DMS153 treated with DMSO at 0.1 percent for 48 hours (cell line): Measurements from ENCODE around the gene SLC24A4.
"Not testable (repeated sequence)": the region's sequence is repeated elsewhere in the genome, so short reads cannot be mapped to it uniquely, and the experiment has no call there.

ENCODE experiments used
- DNase-seq: peaks from one replicate; lab custom pipeline; 2025; ENCODE audit not compliant: unreplicated experiment; lab: John Stamatoyannopoulos, UW

Gene SLC24A4

DNA sequence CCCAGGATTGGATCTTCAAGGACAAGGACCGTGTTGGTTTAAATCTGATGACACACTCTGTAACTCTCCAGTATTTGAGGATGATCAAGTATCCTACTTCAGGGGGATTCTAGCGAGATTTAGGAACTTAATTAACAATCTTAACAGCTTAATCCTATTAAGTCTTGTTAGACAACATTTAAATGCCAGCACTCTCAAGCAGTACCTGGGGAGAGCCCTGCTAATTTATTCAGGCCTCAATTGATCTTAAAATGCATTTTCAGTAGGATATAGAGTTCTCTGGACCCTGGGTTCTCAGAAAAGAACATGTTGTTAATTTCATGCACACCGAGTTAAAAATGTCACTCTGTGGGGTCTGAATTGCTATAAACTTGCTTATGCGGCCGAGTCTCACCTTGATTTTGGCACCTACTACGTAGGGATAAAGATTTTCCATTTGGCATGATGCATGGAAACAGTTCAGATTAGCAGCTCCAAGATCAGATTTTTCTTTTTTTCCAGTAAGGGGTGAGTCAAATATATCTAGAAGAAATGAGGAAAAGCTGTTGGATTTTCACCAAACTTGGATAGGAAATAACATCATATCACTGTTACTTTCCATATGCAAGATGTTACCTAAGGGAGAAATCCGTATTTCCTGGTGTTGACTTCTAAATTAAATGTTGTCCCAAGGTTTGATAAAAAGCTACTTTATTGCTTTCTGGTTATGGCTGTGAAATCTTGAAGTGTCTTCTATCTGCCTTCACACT is 76.1 kb downstream of the SLC24A4 start:
- DNase-seq, result no peak

DNA sequence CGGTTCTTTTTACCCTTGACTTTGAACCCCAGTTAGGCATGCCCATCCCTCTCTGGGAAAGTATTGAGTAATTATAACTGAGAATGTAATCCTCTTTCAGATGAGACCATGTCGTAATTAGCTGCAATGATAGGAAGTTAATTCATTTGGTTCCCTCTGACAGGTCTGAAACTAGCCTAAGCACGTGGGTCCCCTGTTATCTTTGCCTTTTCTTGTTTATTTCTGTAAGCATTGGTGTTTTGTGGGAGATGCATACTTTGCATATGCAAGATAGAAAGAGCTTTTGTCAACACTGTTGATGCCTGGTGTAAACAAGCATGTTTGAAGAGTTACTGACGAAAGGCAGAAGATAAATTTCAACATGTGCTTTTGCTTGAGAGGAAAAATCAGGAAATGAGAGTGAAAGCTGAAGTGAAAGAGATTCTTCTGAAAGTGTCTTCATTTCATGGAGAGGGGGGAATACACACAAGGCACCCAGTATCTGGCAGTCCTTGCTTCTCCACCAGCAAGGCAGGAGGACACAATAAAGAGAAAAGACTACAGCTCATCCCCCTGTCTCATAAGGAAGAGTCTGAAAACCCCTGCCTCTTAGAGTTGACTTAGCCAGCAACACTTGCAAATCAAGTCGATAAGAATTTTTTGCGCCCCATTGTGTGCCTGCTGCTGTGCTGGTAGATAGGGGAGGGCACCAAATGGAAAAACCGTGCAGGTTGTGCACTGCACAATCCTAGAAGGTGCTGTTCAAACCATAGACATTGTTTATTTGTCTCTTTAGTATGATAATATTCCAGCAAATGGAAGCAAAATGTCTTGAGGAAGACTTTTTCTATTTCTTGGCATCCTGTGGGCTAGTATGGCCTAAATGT is 77.8 kb downstream of the SLC24A4 start:
- DNase-seq, result no peak

DNA sequence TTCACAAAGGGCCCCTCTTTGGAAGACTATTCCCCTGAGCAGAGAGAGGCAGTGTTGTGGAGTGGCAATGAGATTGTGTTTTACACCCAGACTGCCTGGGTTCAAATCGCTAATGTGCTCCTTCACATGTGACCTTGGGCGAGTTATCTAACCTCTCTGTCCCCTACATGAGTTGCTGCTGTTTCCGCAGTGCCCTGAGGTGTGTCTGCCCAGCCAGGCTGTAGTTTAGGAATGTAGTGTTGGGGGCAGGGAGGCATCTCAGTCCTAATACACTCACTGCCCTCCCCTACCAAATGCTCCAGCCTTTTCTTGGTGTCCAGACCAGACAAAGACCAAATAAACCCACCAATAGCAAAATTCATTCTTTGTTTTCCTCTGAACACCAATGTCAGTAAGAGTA is 78.6 kb downstream of the SLC24A4 start:
- no peak for DNase-seq

DNA sequence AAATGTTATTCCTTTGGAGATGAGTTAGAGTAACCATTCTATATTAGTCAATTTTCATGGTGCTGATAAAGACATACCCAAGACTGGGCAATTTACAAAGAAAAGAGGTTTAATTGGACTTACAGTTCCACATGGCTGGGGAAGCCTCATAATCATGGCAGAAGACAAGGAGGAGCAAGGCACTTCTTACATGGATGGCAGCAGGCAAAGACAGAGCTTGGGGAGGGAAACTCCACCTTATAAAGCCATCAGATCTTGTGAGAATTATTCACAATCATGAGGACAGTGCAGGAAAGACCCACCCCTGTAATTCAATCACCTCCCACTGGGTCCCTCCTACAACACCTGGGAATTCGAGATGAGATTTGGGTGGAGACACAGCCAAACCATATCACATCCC is 79.5 kb downstream of the SLC24A4 start:
- not testable (repeated sequence) for DNase-seq

DNA sequence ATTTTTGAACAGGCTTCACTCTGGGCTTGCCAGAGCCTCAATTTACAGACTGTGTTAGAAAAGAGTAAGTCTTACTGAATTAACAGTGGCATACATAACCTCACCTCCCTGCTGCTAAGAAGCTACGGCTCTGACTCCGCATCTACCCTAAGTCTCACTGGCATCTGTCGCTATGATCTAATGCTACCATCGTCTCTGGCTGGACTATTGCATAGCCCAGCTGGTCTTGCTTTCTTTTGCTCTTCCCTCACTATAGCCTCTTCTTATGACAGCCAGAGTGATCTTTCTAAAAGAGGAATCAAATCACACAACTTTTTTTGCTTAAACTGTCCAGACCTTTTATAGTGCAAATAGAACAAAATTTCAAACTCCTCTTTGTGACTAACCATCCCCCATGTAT is 81.1 kb downstream of the SLC24A4 start:
- DNase-seq, result no peak

DNA sequence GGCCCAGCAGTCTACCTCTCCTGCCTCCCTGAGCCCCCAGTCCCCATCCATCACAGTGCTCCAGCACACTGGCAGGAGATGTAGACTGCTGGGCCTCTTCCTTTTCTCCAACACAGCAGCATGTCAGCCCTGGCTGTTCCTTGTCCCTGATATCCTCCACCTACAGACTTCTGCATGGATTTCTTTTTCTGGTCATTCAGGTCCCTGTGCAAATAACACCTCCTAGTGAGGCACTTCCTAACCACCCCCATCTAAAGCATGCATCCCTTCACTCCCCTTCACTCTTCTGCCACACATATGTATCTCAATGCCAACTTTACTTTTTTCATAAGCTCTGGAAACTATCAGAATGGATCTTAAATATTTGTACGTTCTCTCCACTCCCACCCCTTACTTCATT is 81.5 kb downstream of the SLC24A4 start:
- DNase-seq, result no peak

DNA sequence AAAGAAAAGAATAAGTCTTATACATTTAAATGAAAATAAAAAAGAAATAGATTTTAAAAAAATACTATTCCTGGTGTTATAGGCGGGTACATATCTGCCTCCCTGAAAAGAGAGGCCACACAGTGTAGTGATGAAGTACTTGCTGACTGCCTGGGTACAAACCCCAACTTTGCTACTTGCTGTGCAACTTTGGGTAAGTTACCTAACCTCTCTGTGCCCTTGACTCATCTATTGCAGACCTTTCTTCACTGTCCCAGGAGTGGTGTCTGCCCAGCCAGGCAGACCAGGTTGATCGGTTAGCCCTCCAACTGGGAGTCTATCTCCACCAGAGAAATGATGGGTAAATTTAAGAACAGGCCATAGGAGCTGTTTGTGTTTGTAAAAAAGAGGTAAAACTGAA is 82.0 kb downstream of the SLC24A4 start:
- DNase-seq, result no peak

DNA sequence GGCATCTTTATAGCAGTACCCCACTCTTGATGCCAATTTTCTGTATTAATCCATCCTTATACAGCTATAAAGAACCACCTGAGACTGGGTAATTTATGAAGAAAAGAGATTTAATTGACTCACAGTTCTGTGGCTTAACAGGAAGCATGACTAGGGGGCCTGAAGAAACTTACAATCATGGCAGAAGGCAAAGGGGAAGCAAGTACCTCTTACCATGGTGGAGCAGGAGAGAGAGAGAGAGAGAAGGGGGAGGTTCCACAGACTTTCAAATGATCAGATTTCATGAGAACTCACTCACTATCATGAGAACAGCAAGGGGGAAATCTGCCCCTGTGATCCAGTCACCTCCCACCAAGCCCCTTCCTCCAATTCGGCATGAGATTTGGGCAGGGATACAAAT is 84.4 kb downstream of the SLC24A4 start:
- DNase-seq, result no peak

DNA sequence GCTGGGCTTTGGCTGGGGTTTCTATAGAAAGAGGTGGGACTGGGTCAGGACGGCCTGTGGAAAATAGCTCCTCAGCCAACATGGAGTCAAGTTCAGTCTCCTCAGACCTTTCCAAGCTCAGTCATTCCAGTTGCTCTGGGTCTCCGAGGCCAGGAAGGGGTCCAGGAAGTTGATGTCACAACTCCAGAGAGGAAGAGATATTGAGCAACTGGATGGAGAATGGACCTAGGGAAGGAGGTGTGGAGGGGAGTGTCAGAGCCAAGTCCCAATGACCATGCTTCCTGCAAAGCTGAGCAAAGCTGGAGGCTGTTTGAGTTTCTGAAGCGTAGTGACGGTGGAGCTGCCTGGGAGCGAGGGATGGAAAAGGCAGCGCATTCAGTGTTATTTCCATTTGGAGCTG is 86.1 kb downstream of the SLC24A4 start:
- DNase-seq, result no peak

DNA sequence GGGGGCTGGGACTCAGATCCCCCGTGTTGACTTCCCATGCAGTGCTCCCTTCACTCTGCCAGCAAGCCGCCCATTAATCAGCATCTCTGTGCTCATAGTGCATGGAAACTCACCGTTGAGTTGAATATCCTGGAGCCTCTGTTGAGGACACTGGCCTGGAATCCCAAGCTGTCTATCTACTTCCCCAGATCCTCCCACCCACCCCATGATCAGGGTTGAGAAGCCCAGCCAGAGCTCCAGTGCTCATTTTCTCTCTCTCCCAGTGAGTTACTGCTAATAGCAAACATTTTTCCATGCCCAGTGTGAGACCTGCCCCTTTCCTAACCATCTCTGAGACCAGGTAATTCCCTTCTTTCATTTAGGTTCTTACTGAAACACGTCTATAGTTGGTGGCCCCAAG is 88.2 kb downstream of the SLC24A4 start:
- DNase-seq, result no peak

DNA sequence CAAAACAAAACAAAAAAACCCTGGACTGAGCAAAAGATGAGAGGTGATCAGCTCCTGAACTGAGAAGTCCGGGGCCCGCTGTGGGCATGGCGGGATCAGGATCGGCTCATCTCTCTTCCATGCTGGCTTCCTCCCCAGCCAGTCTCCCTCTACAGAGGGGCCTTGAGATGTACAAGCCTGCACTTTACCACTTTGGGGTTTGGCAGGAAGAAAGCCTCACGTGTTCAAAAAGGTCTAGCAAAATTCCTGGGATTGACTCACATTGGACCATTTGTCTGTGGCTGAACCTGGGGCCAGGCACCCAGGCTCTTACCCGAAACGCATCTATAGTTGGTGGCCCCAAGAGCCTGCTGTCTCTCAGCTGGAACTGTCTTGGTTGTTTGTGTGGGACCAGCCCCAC is 89.0 kb downstream of the SLC24A4 start:
- no peak for DNase-seq

DNA sequence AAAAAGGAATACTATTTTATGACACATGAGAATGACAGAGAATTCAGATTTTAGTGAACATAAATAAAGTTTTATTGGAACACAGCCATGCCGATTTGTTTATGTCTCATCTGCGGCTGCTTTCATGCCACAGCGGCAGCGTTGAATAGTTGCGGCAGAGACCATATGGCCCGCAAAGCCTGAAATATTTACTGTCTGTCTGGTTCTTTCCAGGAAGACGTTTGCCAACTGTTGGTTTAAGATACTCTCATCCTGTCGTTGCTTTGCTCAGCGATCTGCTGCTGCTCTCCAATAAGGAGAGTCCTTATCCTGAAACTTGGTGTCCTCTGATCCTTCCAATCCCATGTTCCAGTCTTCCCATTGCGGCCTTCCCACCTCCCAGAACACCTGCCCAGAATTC is 89.9 kb downstream of the SLC24A4 start:
- DNase-seq, result no peak

DNA sequence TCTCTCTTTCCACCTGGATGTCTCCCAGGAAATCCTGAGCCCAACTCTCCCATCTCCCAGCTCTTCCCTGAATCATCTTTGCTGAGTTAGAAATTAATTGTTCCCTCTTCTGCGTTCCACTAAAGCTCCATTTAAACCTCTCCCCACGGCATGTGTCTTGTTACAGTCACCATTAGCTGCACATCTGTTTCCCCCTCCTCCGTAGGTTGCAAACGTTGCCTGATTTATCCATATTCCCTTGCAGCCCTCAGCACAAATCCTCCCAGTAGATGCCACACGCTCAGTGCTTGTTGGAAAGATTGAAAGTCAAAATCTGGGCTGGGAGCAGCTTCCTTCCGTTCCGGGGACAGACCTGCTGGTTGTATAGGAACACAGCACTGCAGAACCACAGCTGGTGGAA is 90.4 kb downstream of the SLC24A4 start:
- no peak for DNase-seq

DNA sequence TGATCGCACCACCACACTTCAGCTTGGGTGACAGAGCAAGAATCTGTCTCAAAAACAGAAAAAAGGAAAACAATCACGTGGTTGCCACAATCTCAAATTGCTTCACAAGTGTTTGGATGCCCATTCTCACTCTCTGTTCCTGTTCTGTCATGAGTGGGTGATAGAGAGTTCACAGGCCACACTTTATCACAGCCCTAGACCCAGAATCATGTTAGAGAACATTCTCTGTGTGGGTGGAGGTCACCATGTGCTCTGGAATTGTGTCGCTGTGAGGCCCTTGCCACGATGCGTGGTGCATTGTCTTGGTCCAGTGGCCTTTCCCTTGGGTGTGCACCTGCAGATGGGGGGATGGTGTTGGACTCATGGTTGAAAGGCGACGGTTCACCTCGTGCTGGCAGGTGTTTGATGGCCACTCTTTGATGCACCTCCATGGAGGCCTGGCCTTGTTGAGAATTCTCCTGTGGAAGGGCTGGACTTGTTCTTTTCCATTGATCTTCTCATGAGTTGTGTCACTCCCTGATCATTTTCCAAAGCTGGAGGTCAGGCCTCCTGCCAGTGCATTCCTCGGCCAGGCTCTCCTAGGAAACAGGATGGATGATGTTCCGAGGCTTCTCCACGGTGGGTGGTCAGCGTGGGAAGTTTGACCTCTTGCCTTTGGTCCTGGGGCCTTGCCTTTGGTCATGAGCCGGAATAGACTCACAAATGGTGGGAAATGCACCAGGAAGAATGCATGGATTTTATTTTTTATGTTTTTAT is 91.9 kb downstream of the SLC24A4 start:
- no peak for DNase-seq

DNA sequence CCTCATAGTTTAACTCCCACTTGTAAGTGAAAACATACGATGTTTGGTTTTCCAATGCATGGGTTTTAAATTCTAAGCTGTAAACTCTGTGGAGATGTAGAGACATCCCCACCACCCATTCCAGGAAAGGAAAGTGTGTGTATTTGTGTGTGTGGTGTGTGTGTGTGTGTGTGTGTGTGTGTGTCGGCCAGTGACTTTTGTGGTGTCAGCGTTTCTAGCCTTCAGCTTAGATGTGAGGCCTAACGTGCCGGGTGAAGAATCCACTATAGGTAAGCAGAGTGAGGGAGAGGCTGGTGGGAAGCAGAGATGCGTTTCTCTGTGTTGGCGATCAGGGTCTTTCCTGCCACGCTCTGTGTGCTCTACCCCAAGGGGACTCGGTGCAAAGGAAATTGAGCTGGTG is 93.0 kb downstream of the SLC24A4 start:
- DNase-seq, result no peak

DNA sequence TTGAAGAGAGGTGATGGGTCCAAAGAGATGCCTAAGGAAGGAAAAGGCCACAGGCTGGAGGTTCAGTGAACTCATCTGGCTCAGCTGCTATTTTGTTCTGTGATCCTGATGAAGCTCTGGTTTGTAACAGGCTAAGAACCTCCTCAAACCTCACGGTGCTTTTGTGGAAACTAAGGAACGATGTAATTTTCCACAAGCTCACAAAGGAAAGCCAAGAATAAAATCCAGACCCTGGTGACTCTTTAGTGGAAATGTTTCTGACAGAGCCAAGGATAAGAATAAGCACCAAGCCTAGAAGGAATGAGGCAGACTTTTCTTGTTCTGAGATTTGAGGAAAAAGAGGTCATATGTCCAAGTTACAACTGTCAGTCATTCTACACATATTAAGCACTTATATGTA is 93.6 kb downstream of the SLC24A4 start:
- DNase-seq, result no peak

DNA sequence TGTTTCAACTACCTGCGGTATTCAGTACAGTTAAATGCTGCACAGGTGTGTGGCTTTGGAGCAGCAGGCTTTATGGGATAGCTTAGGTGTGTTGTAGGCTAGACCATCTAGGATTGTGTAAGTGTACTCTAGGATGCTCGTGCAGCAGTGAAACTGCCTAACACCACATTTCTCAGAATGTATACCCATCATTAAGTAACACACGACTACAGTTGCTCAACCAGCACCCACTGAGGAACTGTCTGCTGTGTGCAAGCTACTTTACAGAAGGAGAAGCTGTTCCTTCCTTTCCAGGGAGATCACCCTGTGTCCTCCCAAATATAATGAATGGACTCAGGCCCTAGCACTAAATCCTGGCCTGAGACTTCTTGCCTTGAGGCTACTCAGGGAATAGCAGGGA is 94.8 kb downstream of the SLC24A4 start:
- no peak for DNase-seq

DNA sequence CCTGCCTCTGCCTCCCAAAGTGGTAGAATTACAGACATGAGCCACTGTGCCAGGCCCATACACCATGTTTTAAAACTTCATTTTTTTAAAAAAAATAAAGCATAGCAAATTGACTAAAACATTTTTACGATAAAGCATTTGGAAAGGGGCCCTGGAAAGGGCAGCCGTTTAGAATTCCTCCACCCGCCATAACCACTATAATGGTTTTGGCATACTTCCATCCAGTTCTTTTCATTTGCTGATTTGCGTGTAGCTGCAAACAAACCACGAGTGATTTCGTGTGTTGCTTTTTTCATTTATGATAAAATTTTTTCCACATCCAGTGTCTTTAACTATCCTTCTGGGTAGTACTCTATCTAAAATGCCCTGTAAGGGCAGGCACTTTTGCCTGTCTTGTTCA is 98.8 kb downstream of the SLC24A4 start:
- no peak for DNase-seq

DNA sequence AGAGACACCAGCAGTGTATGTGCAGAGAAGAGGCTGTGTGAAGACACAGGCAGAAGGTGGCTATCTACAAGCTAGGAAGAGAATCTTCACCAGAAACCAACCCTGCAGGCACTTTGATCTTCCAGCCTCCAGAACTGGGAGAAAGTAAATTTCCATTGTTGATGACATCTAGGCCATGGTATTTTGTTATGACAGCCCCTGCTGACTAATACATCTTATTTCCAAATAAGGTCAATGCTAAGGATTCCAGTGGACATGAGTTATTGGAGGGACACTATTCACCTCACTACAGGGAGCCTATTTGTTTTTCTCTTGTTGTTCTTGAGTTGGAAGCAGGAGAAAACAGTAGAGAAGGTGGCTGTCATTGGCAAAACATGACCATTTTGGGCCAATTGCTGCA is 102.1 kb downstream of the SLC24A4 start:
- DNase-seq, result no peak

DNA sequence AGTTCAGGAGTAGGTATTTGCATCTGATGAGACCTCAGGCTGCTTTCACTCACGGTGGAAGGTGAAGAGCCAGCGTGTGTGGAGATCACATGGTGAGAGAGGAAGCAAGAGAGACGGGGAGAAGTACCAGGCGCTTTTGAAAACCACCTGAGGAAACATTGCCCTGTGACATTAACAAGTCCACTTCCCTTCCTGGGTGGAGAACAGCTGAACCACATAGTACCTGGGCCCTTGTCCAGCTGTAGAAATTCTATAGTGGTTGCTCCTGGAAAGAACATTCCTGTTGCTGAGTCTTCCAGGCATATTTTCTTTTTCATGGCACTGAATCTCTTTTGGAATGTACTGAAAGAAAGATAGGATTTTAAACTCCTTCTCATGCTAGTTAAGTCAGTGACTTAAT is 103.3 kb downstream of the SLC24A4 start:
- no peak for DNase-seq

DNA sequence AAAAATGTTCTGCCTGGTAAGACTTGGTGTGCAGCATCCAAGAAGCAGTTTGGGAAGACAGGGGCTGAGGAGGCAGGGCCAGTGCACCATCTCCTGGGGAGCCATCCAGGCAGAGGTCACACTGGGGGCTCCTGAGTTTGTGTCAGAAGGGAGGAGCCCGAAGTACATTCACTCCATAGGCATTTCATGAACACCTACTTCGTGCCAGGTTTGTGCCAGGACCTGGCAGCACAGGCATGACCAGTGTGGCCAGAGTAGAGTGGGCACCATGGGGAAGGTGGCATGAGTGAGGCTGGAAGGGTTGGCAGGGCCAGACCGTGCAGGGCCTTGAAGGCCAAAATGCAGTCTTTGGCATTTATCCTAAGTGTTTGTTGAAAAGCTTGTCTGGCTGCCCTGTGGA is 104.1 kb downstream of the SLC24A4 start:
- DNase-seq, result no peak

DNA sequence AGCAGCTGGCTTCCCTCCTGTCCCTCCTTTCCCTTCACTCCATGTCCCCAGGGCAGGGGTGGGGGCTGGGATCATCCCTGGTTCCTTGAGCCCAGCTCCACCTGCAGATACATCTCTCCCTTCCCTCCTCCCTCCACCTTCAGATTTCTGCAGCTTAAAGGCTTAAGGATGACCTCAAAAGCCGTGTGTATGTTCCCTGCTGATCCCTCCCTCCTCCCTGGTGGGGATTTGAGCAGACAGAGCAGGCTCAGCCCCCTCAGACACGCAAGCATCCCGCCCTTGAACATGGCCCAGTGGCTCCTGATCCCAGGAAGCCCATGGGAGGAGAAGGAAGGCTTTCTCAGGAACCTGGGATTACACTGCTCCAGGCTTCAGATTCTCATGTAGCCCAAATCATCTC is 107.7 kb downstream of the SLC24A4 start:
- no peak for DNase-seq
